Measurements from ENCODE around the gene FLNB.
A peak's percentile ranks its signal among the peaks of the same experiment; 100 is the strongest.

The FLNB gene

DNA sequence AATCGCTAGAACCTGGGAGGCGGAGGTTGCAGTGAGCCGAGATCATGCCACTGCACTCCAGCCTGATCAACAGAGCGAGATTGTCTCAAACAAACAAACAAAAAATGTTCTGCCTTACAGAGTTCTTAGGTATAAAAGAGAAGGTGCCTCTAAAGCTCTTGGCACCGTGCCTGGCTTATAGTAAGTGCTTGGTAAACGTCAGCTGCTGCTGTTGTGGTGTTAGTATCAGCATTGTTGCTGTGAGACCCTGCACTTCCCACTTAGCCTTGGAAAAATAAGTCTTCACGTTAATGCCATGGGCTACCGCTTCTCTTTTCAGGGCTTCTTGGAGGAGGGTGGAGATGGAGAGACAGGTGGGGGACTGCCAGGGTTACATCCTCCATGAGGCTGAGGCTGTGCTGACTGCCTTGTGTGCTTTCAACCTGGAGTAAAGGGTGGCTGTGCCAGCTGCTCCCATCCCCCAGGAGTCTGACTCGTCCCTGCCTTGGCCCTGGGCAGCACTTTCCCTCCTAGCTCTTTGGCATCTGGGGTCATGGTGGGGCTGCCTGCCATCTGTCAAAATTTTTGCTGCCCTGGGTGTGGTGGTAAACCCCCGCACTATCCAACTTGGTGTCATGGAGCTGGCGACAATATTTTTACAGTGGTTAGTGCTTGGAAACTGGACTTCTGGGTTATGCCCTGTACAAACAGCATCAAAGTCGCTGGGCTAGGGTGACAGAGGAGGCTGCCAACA lies 17.8 kb downstream of the FLNB start:
- Histone ChIP-seq H3K9me3 (ENCODE audit: low read length) (no peaks in the 10 kb centered on the region), H3K9ac (ENCODE audit: low read length) (peak overlapping the region; percentile 41), H3K27ac (ENCODE audit: low read depth, low read length) (peak overlapping the region; percentile 47), H3K36me3 (ENCODE audit: insufficient read depth, low read length) (no peaks in the 10 kb centered on the region), H3K4me3 (ENCODE audit: low read depth in 1 of 2, low read length in 2 of 2) (peak overlapping the region in 1 of 2 donors; percentile 25), H3K27me3 (ENCODE audit: control insufficient read depth in 1 of 2, insufficient read depth in 2 of 2, low read length in 2 of 2) (no peaks in the 10 kb centered on the region), H3K4me1 (ENCODE audit: insufficient read depth, low read length) (peaks cover 72% of the 10 kb centered on the region)

DNA sequence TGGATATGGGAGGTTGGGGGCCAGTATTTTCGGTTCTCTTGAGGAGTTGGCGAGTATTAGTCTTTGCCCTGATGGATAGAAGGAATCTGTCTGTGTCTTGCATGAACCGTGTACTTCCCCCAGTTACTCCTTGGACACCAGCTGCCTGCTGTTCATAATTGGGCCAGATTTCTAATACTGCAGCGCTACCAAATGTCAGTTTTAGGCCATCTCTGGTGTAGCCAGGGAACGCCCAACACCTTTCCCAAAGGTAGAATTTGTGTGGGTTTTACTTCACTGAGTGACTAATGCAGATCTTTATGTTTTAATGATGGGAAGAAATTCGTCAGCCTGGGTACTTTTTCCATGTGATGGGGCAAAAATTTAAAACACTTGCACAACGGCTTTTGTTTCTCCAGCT lies 18.4 kb downstream of the FLNB start:
- no peaks in the 10 kb centered on the region for H3K36me3 ChIP-seq (ENCODE audit: insufficient read depth, low read length)
- no peaks in the 10 kb centered on the region for H3K27me3 ChIP-seq (ENCODE audit: control insufficient read depth in 1 of 2, insufficient read depth in 2 of 2, low read length in 2 of 2)
- no peaks in the 10 kb centered on the region for H3K9me3 ChIP-seq (ENCODE audit: low read length)
- H3K9ac ChIP-seq (ENCODE audit: low read length), result peak overlapping the region; percentile 41
- peak overlapping the region; percentile 47 for H3K27ac ChIP-seq (ENCODE audit: low read depth, low read length)
- peaks cover 66% of the 10 kb centered on the region for H3K4me1 ChIP-seq (ENCODE audit: insufficient read depth, low read length)
- H3K4me3 ChIP-seq (ENCODE audit: low read depth in 1 of 2, low read length in 2 of 2), result peak overlapping the region in 1 of 2 donors; percentile 25

DNA sequence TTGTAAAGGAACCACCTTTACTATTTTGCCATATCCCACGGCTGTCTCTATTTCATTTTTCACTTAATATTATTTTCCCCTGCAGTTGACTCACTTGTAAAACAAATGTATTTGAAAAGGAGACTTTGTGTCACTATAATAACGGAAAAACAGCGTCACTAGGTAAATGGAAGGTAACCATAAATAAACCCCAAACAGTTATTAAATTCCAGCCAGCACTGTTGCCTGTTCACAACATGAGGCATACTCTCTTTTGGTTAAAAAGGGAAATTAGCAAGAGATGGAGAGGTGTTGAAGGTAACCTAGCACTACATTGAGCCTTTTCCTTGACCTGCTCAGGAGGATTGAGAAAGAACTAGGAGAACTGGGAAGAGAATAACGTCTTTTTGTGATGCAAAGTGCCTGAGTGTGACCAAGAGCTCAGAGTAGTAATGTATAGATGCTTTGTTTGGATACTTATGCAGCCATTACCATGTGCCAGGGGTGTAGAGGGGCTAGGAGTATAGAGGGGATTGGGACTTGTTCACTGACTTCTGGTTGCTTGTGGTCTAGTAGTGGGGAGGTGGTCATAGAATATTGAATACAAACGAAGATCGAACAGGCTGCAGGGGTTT lies 19.6 kb downstream of the FLNB start:
- Histone ChIP-seq H3K9ac (ENCODE audit: low read length) (no peak overlapping the region), H3K4me1 (ENCODE audit: insufficient read depth, low read length) (peaks cover 54% of the 10 kb centered on the region), H3K27ac (ENCODE audit: low read depth, low read length) (no peak overlapping the region), H3K36me3 (ENCODE audit: insufficient read depth, low read length) (no peaks in the 10 kb centered on the region), H3K27me3 (ENCODE audit: control insufficient read depth in 1 of 2, insufficient read depth in 2 of 2, low read length in 2 of 2) (no peaks in the 10 kb centered on the region), H3K4me3 (ENCODE audit: low read depth in 1 of 2, low read length in 2 of 2) (no peak overlapping the region), H3K9me3 (ENCODE audit: low read length) (no peaks in the 10 kb centered on the region)

DNA sequence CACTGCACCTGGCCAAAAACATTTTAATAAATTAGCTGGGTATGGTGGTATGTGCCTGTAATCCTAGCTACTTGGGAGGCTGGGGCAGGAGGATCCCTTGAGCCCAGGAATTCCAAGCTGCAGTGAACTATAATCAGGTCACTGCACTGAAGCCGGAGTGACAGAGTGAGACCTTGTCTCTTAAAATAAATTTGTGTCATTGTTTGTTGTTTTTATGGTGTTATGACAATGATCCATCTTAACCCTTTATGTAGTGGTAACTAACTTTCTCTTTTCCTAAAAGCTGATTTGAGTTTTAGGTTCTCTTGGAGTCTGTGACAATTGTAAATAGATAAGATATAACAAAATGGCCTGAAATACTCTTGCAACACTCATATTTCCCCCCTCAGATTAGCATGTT lies 20.7 kb downstream of the FLNB start:
- Histone ChIP-seq H3K4me3 (ENCODE audit: low read depth in 1 of 2, low read length in 2 of 2) (no peak overlapping the region), H3K27ac (ENCODE audit: low read depth, low read length) (no peak overlapping the region), H3K4me1 (ENCODE audit: insufficient read depth, low read length) (peaks cover 47% of the 10 kb centered on the region)

DNA sequence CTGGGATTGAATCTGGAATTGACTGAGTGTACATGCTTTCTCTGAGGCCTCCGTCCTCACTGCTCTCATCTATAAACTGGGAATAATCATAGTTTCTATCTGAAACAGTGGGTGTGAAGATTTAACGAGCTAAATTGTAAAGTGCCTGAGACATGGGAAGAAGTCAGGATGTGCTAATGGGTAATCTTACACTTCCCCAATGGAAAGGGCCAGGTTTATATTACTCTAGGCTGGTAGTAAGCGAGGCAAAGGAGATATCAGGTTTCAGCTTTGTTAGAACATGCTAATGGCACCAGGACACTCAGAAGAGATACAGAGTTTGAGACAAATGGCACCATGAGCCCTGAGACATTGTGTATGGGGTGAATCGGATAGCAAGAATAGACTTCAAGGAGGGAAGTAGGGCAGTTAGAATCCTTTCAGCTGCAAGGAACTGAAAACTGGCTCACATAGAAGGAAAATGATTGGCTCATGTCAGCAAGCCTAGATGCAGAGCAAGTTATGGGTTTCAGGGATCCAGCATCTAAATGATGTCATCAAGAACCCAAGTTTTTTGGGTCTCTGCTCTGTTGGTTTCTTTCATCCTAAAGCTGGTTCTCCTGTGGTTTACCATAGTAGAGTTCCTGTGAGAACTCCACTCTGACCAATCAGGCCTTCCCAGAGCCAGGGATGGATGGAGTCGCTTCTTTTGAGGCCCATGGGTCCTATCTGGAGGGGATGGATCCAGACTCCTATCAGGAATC lies 21.8 kb downstream of the FLNB start:
- Histone ChIP-seq H3K4me1 (ENCODE audit: insufficient read depth, low read length) (peaks cover 42% of the 10 kb centered on the region), H3K27me3 (ENCODE audit: control insufficient read depth in 1 of 2, insufficient read depth in 2 of 2, low read length in 2 of 2) (no peaks in the 10 kb centered on the region), H3K4me3 (ENCODE audit: low read depth in 1 of 2, low read length in 2 of 2) (no peak overlapping the region), H3K9me3 (ENCODE audit: low read length) (no peaks in the 10 kb centered on the region), H3K9ac (ENCODE audit: low read length) (no peak overlapping the region), H3K27ac (ENCODE audit: low read depth, low read length) (no peak overlapping the region), H3K36me3 (ENCODE audit: insufficient read depth, low read length) (no peaks in the 10 kb centered on the region)

More for the DNA sequence above, 20.7 kb downstream of the FLNB start:
- Histone ChIP-seq H3K36me3 (ENCODE audit: insufficient read depth, low read length) (no peaks in the 10 kb centered on the region), H3K27me3 (ENCODE audit: control insufficient read depth in 1 of 2, insufficient read depth in 2 of 2, low read length in 2 of 2) (no peaks in the 10 kb centered on the region), H3K9me3 (ENCODE audit: low read length) (no peaks in the 10 kb centered on the region), H3K9ac (ENCODE audit: low read length) (no peak overlapping the region)

DNA sequence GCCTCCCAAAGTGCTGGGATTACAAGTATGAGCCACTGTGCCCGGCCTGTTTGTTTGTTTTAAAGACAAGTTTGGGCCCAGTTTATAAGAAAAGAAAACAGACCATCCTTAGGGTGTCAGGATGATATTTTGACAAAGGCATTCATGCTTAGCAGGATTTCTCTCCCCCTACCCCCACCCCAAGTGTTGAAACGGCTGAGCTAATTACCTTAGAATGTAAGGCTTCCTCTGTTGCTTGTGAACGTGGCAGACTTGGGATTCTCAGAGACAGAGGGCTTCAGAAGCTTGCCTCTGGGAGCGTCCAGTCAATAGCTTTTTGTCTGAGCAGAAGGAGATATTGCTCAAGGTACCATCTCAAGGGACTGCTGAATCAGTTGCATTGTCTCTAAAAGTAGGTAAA lies 24.0 kb downstream of the FLNB start:
- Histone ChIP-seq H3K36me3 (ENCODE audit: insufficient read depth, low read length) (peaks cover 3% of the 10 kb centered on the region), H3K27ac (ENCODE audit: low read depth, low read length) (no peak overlapping the region), H3K9me3 (ENCODE audit: low read length) (no peaks in the 10 kb centered on the region), H3K4me1 (ENCODE audit: insufficient read depth, low read length) (peaks cover 42% of the 10 kb centered on the region), H3K9ac (ENCODE audit: low read length) (no peak overlapping the region), H3K4me3 (ENCODE audit: low read depth in 1 of 2, low read length in 2 of 2) (no peak overlapping the region), H3K27me3 (ENCODE audit: control insufficient read depth in 1 of 2, insufficient read depth in 2 of 2, low read length in 2 of 2) (no peaks in the 10 kb centered on the region)

DNA sequence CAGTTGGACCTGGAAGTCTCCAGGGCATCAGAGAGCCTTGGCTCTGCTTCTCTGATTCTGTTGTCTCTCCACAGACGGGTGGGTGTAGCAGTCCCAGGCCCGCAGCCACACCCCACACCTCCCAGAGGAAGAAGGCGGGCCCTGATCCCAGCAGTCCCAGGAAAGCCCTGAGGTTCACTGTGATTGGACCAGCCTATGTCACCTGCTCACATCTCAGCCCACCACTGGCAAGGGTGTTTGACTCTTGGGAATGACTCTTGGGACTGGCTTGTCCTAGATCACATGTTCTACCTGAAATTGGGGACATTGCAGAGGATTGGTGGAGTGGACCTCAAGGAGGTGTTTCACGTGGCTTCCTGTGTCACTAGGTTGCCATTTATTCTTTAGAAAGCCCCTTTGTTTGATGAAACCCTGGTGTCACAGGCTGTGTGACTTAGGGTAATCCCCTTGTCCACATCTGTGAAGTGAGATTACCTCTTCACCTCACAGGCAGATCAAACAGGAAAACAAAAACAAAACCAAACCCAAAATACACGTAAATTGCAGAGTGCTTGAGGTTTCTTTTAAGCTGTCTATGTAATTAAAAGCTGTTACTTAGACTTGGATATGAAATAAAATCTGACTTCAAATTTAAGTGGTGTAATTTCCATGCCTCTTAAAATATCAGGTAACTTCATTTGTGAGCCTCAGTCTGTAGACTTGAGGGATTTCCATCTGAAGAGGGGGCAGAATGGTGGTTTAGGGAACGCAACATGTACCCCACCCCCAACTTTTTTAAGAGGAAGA lies 26.7 kb downstream of the FLNB start:
- no peak overlapping the region for H3K4me3 ChIP-seq (ENCODE audit: low read depth in 1 of 2, low read length in 2 of 2)
- peak overlapping the region; percentile 14 for H3K9ac ChIP-seq (ENCODE audit: low read length)
- peak overlapping the region; percentile 28 for H3K27ac ChIP-seq (ENCODE audit: low read depth, low read length)
- H3K27me3 ChIP-seq (ENCODE audit: control insufficient read depth in 1 of 2, insufficient read depth in 2 of 2, low read length in 2 of 2), result no peaks in the 10 kb centered on the region
- peaks cover 3% of the 10 kb centered on the region for H3K36me3 ChIP-seq (ENCODE audit: insufficient read depth, low read length)
- H3K9me3 ChIP-seq (ENCODE audit: low read length), result no peaks in the 10 kb centered on the region
- peaks cover 48% of the 10 kb centered on the region for H3K4me1 ChIP-seq (ENCODE audit: insufficient read depth, low read length)

DNA sequence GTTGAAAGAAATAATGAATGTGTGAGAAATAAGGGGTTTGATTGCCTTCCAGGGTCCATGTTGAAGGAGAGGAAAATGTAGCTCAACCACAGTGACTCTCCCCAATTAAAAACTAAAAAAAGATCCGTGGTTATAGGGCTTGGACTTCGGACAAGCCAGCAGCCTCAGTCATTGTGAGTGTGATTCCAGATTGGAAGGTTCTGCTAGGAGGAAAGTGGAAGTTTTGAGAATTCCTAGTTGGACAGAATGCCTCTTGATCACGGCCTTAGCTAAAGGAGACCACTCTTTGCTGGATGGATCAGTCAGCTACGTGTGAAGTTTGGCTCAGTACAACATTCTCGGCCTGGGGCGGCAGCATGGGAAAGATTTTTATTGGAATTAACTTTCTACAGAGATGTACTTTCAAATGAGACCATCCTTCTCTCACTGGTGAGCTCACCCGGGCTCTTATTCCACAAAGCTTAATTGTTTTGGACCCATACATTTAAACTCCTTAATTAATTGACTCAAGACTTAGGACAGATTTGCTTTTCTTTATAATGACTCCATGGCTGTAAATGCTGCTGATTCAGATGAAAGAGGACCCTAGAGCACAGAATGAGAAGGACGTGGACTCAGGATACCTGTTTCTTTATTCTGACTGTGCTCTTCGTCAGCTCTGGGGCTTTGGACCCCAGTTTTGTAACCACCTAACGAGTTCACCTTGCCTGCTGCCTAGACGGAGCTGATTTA lies 27.5 kb downstream of the FLNB start:
- Histone ChIP-seq H3K27me3 (ENCODE audit: control insufficient read depth in 1 of 2, insufficient read depth in 2 of 2, low read length in 2 of 2) (no peaks in the 10 kb centered on the region), H3K27ac (ENCODE audit: low read depth, low read length) (peak overlapping the region; percentile 28), H3K9ac (ENCODE audit: low read length) (peak overlapping the region; percentile 14), H3K4me3 (ENCODE audit: low read depth in 1 of 2, low read length in 2 of 2) (peak overlapping the region in 1 of 2 donors; percentile 11), H3K36me3 (ENCODE audit: insufficient read depth, low read length) (peaks cover 3% of the 10 kb centered on the region), H3K9me3 (ENCODE audit: low read length) (no peaks in the 10 kb centered on the region), H3K4me1 (ENCODE audit: insufficient read depth, low read length) (peaks cover 54% of the 10 kb centered on the region)

DNA sequence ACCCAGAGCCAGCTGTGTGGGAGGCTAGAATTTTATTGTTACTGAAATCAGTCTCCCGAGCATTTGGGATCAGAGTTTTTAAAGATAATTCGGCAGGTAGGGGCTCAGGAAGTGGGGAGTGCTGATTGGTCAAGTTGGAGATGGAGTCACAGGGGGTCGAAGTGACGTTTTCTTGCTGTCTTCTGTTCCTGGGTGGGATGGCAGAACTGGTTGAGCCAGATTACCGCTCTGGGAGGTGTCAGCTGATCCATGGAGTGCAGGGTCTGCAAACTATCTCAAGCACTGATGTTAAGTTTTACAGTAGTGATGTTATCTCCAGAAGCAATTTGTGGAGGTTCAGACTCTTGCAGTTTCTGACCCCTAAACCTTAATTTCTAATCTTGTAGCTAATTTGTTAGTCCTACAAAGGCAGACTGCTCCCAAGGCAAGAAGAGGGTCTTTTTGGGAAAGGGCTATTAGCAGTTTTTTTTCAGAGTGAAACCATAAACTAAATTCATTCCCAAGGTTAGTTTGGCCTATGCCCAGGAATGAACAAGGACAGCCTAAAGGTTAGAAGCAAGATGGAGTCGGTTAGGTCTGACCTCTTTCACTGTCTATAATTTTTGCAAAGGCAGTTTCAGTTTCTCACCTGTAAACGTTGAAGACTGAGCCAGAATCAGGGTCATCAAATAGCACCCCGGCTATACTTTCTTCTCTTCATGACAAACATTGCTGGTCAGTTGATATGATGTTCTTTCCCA lies 28.2 kb downstream of the FLNB start:
- Histone ChIP-seq H3K27ac (ENCODE audit: low read depth, low read length) (peak overlapping the region; percentile 28), H3K36me3 (ENCODE audit: insufficient read depth, low read length) (peaks cover 3% of the 10 kb centered on the region), H3K4me1 (ENCODE audit: insufficient read depth, low read length) (peaks cover 62% of the 10 kb centered on the region), H3K27me3 (ENCODE audit: control insufficient read depth in 1 of 2, insufficient read depth in 2 of 2, low read length in 2 of 2) (no peaks in the 10 kb centered on the region), H3K9ac (ENCODE audit: low read length) (peak overlapping the region; percentile 14), H3K9me3 (ENCODE audit: low read length) (no peaks in the 10 kb centered on the region), H3K4me3 (ENCODE audit: low read depth in 1 of 2, low read length in 2 of 2) (no peak overlapping the region)

DNA sequence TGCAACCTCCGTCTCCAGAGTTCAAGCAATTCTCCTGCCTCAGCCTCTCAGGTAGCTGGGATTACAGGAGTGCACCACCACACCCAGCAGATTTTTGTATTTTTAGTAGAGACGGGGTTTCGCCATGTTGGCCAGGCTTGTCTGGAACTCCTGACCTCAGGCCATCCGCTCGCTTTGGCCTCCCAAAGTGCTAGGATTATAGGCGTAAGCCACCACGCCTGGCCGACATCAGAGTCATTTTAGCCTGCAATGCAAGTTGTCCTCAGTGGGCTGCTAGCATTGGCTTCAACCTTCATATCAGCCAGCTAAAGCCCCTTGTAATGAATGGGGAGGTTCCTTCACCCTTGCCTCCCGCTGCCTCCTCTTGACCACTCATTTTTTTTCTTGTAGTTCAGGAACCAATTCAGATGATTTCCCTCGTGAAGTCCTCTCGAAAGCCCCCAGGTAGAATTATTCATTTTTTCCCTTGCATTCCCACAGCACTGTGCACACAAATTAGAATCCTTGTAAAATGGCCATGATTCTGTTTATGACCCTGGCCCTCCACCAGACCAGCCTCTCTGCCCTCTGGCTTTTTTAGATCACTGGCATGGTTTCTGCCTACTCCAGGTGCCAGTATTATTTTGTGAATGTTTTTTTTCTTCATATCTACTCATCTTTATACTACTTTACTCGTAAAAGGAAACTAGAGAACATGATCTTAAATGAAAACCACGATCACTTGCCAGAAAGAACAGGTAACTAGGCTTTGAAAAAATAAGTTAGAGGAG lies 29.1 kb downstream of the FLNB start:
- Histone ChIP-seq H3K27ac (ENCODE audit: low read depth, low read length) (no peak overlapping the region), H3K9me3 (ENCODE audit: low read length) (no peaks in the 10 kb centered on the region), H3K4me1 (ENCODE audit: insufficient read depth, low read length) (peaks cover 71% of the 10 kb centered on the region), H3K9ac (ENCODE audit: low read length) (no peak overlapping the region), H3K36me3 (ENCODE audit: insufficient read depth, low read length) (peaks cover 3% of the 10 kb centered on the region), H3K27me3 (ENCODE audit: control insufficient read depth in 1 of 2, insufficient read depth in 2 of 2, low read length in 2 of 2) (no peaks in the 10 kb centered on the region), H3K4me3 (ENCODE audit: low read depth in 1 of 2, low read length in 2 of 2) (no peak overlapping the region)
